Endometrium (tissue), 2 donors: ENCODE data around the gene AOAH.

Source experiments
- FAIRE-seq: peaks from 2 replicates; lab custom pipeline; 2012; peaks lifted over from hg19 to GRCh38; lab: Jason Lieb, UNC
- donor health status: control.
- donor health status: control.

Gene AOAH

DNA sequence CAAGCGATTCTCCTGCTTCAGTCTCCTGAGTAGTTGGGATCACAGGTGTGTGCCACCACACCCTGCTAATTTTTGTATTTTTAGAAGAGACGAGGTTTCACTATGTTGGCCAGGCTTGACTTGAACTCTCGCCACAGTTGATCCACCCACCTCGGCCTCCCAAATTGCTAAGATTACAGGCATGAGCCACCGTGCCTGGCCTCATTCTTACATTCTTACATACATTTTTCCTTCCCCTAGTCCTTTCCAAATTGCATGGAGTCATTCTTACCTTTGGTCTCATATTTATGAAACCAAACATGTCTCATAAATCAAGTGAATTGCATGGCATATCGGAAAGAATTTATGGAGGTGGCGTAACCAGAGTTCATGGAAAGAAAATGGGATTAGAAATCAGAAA lies 186.2 kb downstream of the AOAH start:
- no peak for FAIRE-seq

DNA sequence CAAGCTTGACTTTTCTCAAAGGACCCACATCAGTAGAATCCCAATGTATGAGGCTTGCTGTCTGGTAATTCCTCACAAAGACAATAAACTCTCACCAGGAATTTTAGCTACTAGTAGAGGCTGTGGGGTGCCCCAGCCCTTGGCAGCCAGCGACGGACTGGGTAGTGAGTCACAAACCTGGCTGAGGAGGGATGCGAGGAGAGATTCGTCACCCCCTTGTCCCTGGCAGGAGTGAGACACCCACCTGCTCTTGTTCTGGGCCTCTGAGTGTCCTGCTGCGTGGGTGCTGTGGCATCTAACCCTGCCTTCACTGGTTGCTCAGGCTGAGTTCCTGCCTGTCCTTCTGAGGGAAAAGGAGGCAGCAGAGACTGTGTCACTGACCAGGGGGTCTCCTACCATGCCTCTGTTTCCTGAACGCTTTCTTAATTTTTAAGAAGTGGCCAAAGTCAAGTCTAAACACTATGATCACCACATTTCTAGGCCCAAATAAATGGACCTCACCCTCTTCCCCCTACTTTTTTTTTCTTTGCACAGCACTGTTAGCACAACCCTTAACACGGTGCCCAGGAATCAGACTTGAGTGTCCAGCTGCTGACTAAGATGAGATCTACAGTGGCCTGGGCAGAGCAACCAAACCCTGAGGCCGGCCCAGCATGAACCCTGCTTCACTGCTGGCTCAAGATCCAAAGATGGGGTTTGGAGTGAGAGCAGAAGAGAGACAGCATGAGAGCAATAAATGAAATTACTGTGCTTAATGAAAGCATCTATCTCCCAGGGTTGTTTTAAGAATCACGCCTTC lies 188.2 kb downstream of the AOAH start:
- FAIRE-seq, result no peak

DNA sequence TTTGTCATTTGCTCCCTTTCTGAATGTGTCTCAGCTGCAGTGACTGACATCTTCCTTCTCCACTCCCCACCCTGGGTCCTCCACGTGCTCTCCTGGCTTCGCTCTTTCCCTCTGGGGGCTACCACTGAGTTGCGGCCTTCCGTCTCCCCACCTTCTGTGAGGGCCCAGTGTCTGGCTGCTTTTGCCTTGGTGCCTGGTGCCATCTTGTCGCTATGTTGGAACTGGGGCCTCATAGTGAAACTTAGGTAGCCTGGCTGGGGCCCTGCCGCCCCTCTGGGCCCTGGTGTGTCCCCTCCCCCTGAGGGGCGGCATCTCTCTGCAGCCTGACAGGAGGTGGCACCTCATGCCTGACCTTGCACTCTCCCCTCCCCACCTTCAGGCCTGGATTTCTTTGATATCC lies 190.6 kb downstream of the AOAH start:
- no peak for FAIRE-seq

- FAIRE-seq, result no peak
Observed at GRCh38 chr7:36532981-36533499, 191.3 kb downstream of the AOAH start.

DNA sequence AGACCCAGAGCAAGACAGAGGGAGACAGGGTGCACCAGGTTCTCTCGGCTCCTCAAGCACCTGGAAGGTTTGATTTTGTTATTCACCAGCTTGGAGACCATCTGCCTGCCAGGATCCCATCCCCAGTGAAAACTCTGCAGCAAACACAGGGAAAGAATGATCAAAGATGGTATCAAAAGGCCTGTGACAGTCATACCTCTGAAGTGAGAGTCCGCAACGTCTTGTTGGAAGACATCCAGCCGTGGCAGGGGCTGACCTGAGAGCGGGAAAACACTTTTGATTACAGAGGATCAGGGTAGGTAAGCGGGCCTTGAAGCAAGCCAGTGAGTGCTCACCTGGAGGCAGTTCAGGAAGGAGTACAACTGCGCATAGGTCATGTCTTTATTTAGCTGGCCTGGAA lies 192.3 kb downstream of the AOAH start:
- FAIRE-seq, result no peak

DNA sequence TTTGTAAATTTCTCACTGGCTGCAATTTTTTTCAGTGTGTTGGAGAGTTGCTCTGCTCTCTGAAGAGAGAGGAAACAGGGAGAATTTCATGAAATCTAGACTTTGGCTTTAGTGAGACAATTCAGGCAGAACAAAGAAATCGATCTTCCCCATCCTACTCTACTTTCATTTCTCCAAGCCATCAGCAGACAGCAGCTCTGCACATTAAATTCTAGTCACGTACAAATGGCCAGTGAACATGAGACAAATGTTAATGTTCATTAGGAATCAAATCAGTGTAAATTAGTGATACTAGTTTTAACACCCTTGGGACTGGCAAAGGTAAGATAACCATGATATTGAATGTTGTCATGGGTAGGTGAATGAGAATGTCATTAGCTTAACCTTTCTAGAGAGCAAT lies 193.8 kb downstream of the AOAH start:
- FAIRE-seq, result no peak

GRCh38 chr7:36527549-36527913 lies 196.8 kb downstream of the AOAH start:
- no peak for FAIRE-seq

- FAIRE-seq, result no peak
Observed at GRCh38 chr7:36526863-36527548, 197.3 kb downstream of the AOAH start.

GRCh38 chr7:36523371-36524101 lies 200.8 kb downstream of the AOAH start:
- no peak for FAIRE-seq

GRCh38 chr7:36522453-36523007 lies 201.8 kb downstream of the AOAH start:
- no peak for FAIRE-seq

GRCh38 chr7:36521911-36522310 lies 202.4 kb downstream of the AOAH start:
- FAIRE-seq, result no peak

GRCh38 chr7:36521133-36521532 lies 203.2 kb downstream of the AOAH start:
- FAIRE-seq, result no peak

- FAIRE-seq, result no peak
Observed at GRCh38 chr7:36515847-36516246, 208.4 kb downstream of the AOAH start.

DNA sequence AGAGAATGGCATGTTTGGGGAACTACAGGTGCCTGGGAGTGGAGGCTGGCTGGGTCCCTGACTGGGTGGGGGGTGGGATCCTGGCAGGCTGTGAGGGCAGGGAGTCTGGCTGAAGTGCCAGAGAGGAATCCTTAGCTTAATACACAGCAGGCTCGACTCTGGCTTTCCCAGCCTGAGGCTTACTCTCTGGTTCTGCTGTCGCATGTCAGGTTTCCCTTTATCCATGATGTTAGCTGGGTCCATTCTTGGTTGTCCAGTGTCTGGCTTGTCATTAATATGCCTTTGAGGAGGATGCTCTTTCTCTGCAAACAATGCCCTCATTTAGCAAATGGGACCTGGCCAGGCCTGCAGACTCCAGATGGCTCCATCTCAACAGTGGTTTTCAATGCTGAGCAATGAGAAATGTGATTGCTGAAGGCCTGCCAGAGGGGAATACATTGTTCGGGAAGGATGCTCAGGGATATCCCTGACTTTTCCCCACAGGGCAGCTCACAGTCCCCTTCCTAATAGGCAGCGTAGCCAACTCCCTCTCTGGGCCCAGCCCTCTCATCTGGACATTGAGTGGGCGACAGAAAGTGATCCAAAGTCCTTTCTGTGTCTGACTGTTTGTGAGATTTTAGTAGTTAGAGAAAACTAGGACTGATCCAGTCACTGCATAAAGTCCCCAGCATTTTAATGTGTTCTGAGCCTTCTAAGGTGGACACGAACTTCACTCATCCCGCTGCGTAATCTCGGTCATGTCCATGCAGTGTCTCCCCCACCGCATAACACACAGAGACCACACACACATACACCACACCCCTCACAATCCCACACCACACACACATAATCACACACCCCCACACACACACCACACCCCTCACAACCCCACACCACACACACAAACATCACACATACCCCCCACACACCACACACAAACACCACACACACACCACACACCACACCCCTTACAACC lies 209.7 kb downstream of the AOAH start:
- no peak for FAIRE-seq

DNA sequence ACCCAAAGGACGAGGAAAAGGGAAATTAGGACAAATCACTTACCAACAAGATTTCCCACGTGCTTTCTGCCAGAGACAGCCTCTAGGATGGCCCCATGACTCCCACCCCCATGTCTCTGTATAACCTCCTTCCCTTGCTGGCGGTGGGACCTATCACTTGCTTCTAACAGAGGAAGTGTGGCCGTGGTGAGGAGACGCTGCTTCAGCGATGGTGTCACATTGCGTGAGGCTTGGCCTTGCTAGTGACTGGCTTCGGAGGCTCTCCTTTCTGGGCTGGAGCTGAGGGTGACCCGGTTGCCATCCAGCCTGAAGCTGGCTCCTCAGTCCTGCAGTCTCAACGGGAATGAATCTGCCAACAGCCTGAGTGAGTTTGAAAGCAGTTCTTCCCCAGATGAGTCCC lies 210.9 kb downstream of the AOAH start:
- no peak for FAIRE-seq

- no peak for FAIRE-seq
Observed at GRCh38 chr7:36512616-36513015, 211.7 kb downstream of the AOAH start.

DNA sequence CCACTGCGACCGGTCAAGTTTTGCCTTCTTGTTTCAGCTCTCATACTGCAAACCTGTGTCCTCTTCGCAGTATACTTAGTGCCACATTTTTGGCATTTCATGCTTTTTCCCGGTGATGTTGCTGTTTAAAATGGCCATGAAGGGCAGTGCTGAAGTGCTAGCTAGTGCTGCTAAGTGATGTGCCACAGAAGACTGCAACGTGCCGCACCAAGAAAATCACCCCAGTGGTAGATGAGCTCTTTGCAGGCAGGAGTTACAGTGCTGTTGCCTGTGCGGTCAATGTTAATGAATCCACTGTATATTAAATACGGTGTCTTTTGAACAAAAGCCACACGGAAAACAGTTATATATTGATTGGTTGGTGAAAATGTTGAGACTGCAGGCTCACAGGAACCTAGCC lies 214.3 kb downstream of the AOAH start:
- no peak for FAIRE-seq

DNA sequence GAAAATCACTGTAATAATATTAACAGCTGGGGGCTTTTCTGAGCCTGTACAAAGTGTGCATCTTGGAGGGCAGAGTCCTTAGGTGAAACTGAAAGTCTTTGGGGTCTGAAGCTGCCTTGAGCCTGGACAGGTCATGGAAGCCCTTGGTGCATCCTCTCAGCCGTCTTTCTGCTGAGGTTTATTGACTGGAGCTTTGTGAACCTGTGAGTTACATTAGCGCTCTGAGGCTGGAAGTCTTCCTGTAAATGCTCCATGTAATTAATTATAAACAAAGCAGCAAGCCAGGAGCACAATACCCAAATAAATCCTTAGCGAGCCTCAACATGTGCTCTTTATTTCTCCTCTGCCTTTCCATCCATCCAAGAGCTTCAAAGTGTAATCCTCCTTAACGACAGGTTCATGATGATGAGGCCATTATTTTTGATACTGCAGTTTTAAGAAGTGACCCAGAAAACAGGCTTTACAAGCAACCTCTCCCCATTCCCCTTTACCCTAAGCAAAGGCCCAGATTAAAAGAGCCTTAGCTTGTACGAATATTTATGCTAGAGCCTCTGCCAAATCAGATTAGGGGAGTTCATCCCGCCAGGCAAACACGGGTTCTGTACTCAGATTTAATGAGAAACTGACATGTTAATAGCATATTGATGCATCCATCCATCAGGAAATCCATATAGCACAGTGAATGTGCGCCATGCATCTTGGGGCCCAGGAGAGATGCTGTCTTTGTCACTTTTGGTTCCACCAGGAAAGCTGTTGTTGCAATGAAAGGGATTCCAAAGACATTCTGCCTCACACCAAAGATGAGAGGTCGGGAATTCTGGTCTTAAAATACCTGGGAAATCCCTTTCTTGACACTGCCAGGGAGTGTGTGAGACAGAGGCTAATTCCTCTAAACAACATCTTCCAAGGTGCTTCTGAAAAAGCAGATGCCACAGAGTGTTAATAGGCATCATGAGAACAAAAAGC lies 216.5 kb downstream of the AOAH start:
- FAIRE-seq, result no peak

GRCh38 chr7:36506820-36507219 lies 217.5 kb downstream of the AOAH start:
- FAIRE-seq, result no peak

GRCh38 chr7:36506130-36506798 lies 218.0 kb downstream of the AOAH start:
- no peak for FAIRE-seq
